GM21367 (cell line): ENCODE results near the gene EFS.

Experiments used
- ATAC-seq: cut with Tn5 transposase; IDR thresholded peaks from one replicate; pipeline ENCODE4 v1.9.1; 2021; ENCODE audit not compliant: unreplicated experiment

EFS gene

DNA sequence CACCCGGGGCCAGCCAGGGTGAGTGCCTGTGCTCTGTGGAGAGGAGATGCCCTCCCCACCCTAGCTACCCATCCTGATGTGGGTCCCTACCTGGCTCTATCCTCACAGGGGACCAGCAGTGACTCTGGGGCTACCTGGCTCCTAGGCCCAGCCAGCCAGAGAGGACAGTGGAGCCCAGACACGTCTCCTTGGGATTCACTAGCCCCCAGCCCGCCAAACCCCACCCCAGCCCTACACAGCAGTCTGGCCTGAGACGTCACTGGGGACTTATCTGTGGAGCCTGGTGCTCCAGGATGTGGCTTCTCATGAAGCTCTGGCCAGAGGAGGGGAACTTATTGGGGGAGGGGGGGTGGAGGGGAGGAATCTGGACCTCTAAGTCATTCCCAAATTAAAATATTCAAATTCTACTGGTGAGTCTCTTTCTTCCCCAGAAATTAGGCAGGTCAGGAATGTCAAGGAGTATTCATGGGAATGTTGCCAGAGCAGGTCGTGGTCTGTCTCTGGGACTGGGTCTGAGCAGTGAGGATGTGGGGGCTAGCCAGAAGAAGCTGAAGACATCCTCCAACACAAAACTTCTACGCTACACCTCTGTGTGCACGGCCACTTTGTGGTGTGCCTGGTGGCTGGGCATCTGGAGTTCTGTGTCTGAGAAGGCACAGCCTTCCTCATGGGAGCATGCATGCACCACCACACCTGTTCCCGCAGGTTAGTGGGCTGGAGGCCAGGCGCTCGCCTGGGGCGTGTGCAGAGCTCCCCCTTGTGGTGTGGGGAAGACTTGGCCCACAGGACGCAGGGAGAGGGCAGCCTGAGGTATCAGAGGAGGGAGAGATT is 14.6 kb upstream of the EFS start:
- no peak for ATAC-seq

DNA sequence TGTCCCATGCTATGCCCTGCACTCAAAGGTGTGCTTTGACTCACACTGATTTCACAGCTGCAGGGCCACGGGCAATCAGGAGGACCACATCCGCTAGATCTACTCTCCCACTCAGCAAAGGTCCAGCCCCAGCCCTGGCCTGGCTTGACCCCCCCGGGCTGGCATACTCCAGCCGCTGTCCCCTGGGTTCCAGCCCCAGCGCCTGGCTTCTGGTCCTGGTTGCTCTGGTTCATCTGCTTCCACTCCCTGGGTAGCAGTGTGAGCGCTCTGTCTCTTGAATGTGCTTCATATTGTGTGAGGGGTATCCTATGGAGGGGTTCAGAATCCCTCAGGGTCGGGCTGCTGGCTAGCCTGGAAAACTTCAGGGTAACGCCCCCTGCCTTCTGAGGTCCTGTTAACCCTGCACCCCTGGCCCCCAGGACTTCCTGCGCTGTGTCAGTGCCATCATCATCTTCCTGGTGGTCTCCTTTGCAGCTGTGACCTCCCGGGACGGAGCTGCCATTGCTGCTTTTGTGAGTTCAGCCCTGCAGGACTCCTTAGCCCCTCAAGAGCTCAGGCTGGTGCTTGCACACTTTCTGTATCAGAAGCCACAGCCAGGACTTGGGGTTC is 13.7 kb upstream of the EFS start:
- no peak for ATAC-seq

DNA sequence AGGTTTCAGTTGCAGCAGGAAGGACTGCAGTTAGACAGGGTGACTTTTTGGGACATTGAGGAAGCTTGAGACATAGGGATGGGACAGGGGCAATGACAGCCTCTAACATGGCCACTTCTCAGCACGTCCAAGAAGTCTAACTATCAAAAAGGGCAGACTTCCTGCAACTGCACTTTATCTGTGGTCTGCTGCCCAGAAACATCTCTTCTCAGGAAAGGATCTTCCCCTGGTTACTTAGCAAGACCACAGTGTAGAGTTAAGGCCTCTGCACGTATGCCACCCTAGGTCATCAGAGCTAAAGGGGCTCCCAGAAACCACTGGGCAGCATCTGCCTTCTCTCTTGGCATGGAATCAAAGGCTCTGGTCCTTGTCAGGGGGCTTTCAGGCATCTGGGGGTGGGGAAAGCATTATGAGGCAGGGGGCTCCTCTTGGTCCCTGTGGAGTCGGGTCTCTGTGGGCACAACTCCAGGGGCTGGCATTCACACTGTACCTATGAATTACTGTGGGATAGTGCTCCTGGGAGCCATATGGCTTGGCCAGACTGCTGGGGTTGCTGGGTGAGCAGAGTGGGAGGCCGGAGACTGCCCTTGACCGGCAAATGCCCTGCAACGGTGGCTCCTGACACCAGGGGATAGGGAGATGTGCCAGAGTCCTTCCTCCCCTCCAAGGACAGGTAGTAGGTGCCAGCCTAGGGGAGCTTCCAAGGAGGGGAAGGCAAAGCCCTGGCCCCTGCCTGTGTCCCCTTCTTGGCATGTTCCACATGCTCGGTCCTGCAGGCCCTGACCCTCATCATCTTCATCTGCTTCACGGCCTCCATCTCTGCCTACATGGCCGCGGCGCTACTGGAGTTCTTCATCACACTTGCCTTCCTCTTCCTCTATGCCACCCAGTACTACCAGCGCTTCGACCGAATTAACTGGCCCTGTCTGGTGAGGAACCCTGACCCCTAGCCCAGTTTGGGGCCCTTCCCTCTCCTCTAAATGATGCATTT is 12.9 kb upstream of the EFS start:
- ATAC-seq = no peak

DNA sequence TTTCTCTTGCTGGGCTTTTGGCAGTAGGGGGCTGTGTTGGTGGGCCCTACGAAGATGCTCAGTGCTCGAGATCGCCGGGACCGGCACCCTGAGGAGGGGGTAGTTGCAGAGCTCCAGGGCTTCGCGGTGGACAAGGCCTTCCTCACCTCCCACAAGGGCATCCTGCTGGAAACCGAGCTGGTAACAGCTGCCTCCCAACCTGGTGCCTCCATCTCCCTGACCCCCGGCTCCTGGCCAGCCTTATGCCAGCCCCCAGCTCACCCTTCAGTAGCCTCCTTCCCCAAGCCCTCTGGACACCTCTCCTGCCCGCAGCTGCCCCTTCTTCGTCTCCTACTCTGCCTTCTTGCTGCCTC is 12.2 kb upstream of the EFS start:
- ATAC-seq = no peak

DNA sequence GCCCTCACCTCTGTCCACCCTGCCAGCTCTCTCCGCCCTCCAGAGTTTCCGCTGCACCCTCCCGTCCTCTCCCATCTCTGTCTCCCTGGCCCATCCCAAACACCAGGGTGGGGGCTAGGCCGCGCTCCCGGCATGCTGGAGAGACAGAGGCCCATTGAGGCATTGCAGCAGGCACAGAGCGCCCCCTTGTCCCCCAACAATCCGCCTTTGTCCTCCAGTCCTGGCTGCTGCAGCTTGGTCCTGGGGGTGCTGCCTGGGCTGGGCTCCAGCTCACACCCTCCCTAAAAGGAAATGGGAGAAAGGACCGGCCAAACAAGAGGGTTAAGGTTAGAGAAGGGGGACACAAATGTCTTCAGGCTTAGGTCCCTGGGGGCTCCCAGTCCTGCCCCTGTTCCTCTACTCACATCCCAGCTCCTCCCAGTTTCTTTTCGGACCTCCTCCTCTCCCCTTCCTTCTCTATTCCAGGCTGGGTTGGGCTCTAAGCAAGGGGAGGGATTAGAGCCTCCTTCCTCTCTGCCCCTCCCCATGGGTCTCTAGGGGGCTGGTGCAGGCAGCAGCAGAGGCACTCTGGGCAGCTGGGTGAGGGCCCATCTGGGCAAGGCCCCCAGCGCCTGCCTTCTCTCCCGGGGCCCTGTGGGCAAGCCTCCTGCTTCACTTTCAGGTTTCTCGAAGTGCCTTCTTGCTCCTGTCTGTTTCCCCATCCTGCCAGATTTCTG is 11.7 kb upstream of the EFS start, which contains the start of gene CMTM5:
TSS of gene CMTM5 (plus strand) at position 565 of the 716 bp plus-strand sequence. CDS start 206 bp downstream, outside the sequence.
- ATAC-seq = no peak

DNA sequence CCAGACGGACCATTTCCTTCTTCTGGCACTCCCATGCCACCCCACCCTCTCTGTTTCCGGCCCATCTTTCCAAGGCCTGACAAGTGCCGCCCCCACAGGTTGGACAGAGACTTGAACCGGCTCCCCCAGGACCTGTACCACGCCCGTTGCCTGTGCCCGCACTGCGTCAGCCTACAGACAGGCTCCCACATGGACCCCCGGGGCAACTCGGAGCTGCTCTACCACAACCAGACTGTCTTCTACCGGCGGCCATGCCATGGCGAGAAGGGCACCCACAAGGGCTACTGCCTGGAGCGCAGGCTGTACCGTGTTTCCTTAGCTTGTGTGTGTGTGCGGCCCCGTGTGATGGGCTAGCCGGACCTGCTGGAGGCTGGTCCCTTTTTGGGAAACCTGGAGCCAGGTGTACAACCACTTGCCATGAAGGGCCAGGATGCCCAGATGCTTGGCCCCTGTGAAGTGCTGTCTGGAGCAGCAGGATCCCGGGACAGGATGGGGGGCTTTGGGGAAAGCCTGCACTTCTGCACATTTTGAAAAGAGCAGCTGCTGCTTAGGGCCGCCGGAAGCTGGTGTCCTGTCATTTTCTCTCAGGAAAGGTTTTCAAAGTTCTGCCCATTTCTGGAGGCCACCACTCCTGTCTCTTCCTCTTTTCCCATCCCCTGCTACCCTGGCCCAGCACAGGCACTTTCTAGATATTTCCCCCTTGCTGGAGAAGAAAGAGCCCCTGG is 10.7 kb upstream of the EFS start:
- no peak for ATAC-seq

DNA sequence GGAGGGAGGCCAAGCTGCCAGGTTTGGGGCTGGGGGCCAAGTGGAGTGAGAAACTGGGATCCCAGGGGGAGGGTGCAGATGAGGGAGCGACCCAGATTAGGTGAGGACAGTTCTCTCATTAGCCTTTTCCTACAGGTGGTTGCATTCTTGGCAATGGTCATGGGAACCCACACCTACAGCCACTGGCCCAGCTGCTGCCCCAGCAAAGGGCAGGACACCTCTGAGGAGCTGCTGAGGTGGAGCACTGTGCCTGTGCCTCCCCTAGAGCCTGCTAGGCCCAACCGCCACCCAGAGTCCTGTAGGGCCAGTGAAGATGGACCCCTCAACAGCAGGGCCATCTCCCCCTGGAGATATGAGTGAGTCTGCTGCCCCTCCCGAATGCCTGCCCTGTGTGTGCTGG is 8.1 kb upstream of the EFS start:
- ATAC-seq = no peak

DNA sequence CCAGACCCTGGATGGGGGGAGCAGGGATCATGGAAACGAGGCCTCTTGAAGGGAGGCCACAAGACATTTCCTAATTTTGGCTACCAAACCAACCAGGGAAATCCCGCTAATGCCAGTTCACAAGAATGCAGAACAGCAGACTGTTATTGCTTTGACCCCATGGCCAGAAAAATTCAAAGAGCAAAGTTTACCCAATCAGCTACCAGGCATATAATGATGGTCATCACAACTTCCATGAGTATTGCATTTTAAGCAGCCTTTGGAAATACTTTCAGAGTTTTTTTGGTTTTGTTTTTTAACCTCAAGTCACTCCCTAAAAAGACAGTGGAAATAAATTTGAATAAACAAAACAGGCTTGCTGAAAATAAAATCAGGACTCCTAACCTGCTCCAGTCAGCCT is 7.5 kb upstream of the EFS start, which contains the start of gene IL25:
TSS of gene IL25 (plus strand) at position 301 of the 400 bp plus-strand sequence.
- ATAC-seq = no peak

DNA sequence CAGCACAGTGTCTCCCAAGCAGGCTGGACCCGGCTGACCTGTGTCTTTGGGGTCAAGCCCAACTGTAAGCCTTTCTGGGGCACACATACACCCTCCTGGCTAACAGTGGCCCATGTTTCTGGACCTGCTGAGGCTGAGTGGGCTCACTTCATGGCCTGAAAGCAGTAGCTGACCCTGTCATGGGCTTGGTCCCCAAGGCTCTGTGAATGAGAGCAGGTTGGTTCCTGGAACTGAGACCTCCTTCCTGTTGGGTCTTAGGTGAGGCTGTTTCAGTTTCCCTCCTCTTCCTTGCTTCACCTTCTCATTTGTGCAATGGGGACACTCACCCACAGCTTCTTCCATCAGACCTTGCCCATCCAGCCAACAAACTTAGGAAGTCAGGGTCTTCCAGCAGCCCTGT is 6.9 kb upstream of the EFS start:
- ATAC-seq = no peak

DNA sequence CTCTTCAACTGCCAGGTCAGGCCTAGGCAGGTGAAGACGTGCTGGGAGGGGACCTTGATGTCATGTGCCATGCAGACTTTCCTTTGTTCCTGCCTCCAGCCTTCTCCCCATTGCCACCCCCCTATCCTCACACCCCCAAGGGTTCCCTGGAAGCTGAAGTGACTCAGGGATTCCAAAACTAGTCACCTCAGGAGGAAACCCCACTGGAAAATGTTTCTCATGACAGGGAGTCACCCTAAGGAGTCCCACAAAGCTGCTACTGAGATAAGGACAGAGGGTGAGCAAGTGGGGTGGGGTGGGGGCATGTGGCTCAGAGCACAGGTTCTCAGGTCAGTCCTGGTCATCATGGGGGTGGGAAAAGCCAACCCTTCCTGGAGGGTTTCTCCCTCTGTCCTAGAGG is 5.2 kb upstream of the EFS start:
- no peak for ATAC-seq

DNA sequence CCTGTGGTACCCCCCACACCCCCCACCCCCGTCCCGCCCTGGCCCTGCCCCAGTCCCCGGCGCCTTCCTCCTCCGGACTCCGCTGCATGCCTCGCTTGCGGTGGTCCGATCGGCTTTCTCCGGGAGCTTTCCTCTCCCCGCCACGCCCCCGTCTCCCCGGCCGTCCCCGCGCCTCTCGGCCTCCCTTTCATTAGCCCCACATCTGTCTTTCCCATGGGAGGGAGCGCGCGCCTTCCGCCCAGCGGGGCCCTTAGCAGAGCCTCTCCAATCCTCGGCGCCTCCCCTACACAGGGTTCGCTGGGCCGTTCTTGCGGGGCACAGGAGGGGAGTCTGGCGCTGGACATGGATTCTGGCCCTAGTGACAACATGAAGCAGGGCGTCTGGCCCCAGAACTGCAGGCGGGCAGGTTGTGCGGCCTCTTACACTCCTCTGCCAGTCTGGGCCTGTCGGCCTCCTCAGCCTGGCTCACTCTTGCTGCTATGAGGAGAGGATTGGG is 1.5 kb upstream of the EFS start:
- no peak for ATAC-seq

DNA sequence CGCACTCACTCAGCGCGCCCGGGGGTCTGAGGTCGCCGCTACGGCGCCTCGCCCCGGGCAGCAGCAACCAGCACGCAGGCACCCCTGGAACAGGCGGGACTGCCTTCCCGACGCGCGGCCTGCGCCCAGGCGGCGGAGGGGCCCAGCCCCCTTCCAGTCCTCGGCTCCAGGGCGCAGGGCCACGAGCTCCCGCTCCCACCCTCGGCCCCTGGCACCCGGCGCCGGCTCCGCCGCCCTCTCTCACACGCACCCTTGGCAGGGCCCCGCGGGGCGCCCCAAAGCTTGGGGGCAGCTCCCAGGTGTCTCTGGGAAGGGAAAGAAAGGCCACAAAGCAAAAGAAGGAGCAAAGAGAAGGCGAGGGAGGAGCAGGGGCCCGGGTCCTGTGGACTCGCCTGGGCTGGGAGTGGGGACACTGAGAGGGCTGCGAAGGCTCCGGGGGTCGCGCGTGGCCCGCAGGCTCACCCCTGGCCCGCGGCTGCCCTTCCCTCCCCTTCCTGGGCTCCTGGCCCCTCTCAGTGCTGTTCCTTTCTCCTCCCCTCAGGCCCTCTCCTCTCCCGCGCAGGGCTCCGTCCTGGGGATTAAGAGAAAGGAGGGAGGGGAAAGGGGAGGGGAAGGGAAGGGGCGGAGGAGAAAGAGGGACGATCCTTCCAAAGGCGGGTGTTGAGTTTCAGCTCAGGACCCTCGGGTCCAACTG is 907 bp upstream of the EFS start:
- no peak for ATAC-seq

DNA sequence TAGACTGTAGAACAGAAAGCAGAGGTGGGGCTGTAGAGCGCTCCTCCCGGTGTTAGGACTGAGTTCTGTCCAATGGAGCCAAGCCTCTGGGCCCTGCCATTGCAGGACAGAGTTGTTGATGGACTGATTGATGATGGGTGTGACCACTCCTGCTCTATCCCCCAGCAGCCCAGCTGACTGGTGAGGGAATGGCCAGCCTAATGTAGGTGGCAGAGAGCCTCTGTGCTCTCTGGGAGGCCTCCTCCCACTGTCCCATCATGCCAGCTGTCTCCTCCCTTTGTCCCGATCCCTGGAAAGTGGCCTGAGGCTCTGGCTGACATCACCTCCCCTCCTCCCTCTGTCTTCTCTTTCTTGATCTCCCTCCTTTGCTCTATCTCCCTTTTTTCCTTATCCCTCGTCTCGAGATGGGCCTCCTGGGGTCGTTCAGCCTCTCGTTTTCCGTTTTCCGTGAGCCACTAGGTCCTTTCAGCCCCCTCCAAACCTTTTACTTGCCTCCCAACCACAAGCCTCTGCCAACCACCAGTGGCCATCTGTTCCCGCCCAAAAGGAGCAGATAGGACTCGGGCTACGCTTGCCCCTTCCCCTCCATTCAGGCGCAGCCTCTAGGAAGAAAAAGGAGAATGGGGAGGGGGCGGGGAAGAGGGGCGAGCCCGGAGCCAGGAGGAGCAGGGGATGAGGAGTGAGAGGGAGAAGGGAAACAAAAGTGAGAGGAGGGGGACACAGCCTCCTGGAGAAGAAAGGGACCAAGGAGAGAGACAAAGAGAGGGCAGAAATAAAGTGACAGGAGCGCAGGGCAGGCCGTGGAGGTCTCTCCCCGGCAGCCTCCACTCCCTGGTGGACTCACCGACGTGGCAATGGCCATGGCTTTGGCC is 572 bp downstream of the EFS start:
- no peak for ATAC-seq

DNA sequence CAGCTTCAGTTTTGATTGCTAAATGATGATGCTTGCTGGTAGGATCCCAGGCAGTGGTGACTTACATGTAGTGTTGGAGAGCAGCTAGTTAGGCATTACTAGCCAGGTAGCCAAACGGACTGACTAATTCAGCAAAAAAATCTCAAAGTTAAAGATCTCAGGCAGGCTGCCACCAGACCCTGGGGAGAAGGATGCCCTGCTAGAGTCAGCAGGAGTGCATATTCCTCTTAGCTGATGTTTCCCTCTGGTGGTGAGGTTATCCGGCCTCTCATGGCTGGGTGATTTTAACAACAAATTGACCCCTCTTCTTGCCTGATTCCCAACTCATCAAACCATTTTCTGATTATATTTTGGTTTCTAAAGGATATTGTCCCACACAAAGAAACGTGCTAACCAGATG is 2.8 kb downstream of the EFS start:
- no peak for ATAC-seq

DNA sequence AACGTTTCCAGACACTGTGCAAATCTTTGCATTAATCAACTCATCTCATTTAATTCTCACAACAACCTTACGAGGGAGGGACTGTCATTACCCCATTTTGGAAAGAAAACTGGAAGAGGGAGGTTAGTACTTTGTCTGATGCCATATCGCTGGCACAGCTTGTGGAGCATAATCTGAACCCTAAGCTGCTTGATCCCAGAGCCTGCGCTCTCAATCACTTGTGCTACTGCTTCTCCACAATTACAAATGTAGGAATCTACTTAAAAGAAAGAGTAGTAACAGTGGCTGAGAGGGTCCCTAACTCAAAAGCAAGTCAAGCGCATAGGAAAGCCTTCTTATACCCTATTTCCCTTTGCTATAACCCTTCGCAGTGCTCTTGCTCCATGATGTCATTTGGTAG is 3.2 kb downstream of the EFS start:
- ATAC-seq = no peak

DNA sequence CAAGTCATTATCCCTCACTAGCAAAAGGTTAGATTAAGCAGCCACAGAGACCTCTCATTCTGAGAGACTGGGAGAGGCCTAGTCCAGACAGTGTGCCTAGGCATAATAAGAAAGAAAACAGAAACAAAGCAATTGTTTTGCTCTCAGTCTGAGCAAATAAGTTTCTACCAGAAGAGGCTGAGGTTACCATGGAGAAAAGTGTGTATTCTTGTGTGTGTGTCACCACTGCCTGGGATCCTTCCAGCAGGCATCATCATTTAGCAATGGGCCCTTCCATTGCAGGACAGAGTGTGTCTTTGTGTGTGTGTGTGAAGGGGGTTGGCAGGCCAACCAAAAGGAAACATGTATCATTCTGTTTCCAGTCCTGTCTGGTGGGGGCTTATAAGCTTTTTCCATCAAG is 3.7 kb downstream of the EFS start:
- ATAC-seq = no peak

DNA sequence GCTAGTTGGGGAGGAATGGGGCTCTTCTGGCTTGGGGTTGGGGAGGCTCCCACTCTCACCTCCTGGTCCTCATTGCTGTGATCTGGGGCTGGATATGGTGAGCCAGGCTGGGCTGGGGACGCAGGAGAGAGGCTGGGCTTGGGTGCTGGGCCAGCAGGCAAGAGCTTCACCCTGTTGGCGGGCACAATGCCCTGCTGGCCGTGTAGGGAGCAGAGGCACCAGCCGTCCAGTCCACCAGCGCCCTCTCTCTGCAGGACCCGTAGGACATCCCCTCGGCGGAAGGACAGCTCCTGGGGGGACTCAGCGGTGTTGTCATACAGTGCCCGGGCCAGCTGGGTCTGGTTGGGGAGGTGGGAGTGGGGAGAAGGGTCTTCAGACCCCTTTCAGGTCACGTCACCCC is 4.5 kb downstream of the EFS start:
- no peak for ATAC-seq

DNA sequence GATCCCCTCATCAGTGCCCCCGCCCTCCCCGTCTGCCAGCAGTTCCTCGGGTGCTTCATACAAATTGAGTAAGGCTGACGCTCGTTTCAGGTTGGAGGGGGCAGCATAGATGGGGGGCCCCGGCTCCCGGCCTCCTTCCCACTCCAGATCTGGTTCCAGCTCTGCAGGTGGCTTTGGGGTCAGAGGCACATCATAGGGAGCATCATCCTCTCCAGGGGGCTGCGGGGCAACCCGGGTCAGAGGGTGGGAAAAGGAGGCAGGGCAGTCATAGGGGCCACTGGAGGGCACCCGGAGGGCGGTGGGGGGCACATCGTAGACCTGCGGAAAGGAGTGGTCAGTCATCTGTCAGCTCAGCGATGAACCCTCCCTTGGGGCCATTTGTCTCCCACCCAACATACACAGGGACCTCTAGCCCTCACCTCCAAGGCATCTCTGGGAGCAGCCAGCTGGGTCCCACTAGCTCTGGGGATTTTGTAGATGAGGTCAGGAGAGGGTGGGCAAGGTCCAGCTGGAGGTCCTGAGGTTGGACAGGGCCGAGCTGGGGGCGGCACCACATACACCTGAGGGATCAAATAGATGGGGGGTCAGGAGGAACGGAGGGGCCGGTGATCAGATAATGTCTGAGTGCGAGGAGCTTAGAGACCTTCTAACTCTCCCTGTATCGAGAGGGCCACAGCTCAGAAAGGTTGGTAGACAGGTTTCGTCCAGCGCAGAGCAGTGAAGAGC is 5.1 kb downstream of the EFS start:
- ATAC-seq = no peak
